Measurements from ENCODE around the gene ZNF500.
A peak's percentile ranks its signal among the peaks of the same experiment; 100 is the strongest.

The ZNF500 gene

GRCh38 chr16:4806280-4806679, 39.3 kb upstream of the ZNF500 start:
- no peak for TF ChIP-seq CTCF (IDR thresholded peaks at IDR 0.05; ENCODE audit: insufficient read depth, low read depth, low read length, missing control alignments)
- DNase-seq (ENCODE audit: low read depth) = no peak

GRCh38 chr16:4805231-4805630, 38.3 kb upstream of the ZNF500 start:
- no peak for TF ChIP-seq CTCF (IDR thresholded peaks at IDR 0.05; ENCODE audit: insufficient read depth, low read depth, low read length, missing control alignments)
- DNase-seq (ENCODE audit: low read depth) = no peak
- H3K4me3 ChIP-seq (ENCODE audit: low read length) = no peak overlapping the region

More at GRCh38 chr16:4806280-4806679, 39.3 kb upstream of the ZNF500 start:
- H3K4me3 ChIP-seq (ENCODE audit: low read length) = no peak overlapping the region

- no peak for TF ChIP-seq CTCF (IDR thresholded peaks at IDR 0.05; ENCODE audit: insufficient read depth, low read depth, low read length, missing control alignments)
- DNase-seq (ENCODE audit: low read depth) = no peak
- no peak overlapping the region for H3K4me3 ChIP-seq (ENCODE audit: low read length)
Observed at GRCh38 chr16:4803898-4804762, 37.2 kb upstream of the ZNF500 start.

- no peak for DNase-seq (ENCODE audit: low read depth)
- no peak for TF ChIP-seq CTCF (IDR thresholded peaks at IDR 0.05; ENCODE audit: insufficient read depth, low read depth, low read length, missing control alignments)
- H3K4me3 ChIP-seq (ENCODE audit: low read length) = peak overlapping the region; percentile 57
Observed at GRCh38 chr16:4803401-4803844, 36.5 kb upstream of the ZNF500 start.

- peak overlapping the region; percentile 57 for H3K4me3 ChIP-seq (ENCODE audit: low read length)
- TF ChIP-seq CTCF (IDR thresholded peaks at IDR 0.05; ENCODE audit: insufficient read depth, low read depth, low read length, missing control alignments) = no peak
Observed at GRCh38 chr16:4802659-4803287, 35.8 kb upstream of the ZNF500 start.

GRCh38 chr16:4801962-4802658, 35.1 kb upstream of the ZNF500 start, which contains the start of gene ROGDI:
TSS of gene ROGDI (minus strand) at chr16:4802633. CDS start at chr16:4802571, 62 bp downstream.
- no peak for TF ChIP-seq CTCF (IDR thresholded peaks at IDR 0.05; ENCODE audit: insufficient read depth, low read depth, low read length, missing control alignments)
- H3K4me3 ChIP-seq (ENCODE audit: low read length) = peak within 1 kb of the TSS; percentile 57
- DNase-seq (ENCODE audit: low read depth) = peak; percentile 91

More at GRCh38 chr16:4802659-4803287, 35.8 kb upstream of the ZNF500 start:
- peak; percentile 93 for DNase-seq (ENCODE audit: low read depth)

All from epithelial cell of esophagus (primary cell).